PFSK-1 (cell line): ENCODE measurements around the gene PSPC1.

ENCODE experiments used
- POLR2AphosphoS5 ChIP-seq: IDR thresholded peaks from 2 replicates; pipeline ENCODE4 v1.6.1; 2012; ENCODE audit warnings: low read depth, mild to moderate bottlenecking, control low read depth, low read length, moderate library complexity
- REST ChIP-seq, 2 experiments: IDR thresholded peaks; 2 replicates each; pipeline versions ENCODE4 v1.6.1 to v1.8.0; 2011 to 2012; ENCODE audit warnings: low read depth in 2 of 2, low read length in 2 of 2, control low read depth in 1 of 2, inconsistent platforms in 1 of 2, mild to moderate bottlenecking in 1 of 2, moderate library complexity in 1 of 2; ENCODE audit not compliant: insufficient read depth in 1 of 2
- TAF1 ChIP-seq: IDR thresholded peaks from 2 replicates; pipeline ENCODE4 v1.6.1; 2012; ENCODE audit warnings: low read length, control low read depth, borderline replicate concordance; ENCODE audit not compliant: insufficient read depth

GRCh38 chr13:19764237-19764636 lies 18.5 kb downstream of the PSPC1 start:
- TF ChIP-seq POLR2AphosphoS5, result no peak
- TF ChIP-seq REST (IDR thresholded peaks at IDR 0.05; ENCODE audit: insufficient read depth in 1 of 2, low read depth in 2 of 2, low read length in 2 of 2), result no peak
- no peak for TF ChIP-seq TAF1
